SIG-M5 treated with dmso at 0.1 percent for 504 hours (cell line): ENCODE data around the gene SF3B4.
A peak's percentile ranks its signal among the peaks of the same experiment; 100 is the strongest.
"Not testable (repeated sequence)": the region's sequence is repeated elsewhere in the genome, so short reads cannot be mapped to it uniquely, and the experiment has no call there.

ENCODE experiments used
- DNase-seq: peaks from one replicate; lab custom pipeline; 2025; ENCODE audit not compliant: unreplicated experiment; lab: John Stamatoyannopoulos, UW

Gene SF3B4

DNA sequence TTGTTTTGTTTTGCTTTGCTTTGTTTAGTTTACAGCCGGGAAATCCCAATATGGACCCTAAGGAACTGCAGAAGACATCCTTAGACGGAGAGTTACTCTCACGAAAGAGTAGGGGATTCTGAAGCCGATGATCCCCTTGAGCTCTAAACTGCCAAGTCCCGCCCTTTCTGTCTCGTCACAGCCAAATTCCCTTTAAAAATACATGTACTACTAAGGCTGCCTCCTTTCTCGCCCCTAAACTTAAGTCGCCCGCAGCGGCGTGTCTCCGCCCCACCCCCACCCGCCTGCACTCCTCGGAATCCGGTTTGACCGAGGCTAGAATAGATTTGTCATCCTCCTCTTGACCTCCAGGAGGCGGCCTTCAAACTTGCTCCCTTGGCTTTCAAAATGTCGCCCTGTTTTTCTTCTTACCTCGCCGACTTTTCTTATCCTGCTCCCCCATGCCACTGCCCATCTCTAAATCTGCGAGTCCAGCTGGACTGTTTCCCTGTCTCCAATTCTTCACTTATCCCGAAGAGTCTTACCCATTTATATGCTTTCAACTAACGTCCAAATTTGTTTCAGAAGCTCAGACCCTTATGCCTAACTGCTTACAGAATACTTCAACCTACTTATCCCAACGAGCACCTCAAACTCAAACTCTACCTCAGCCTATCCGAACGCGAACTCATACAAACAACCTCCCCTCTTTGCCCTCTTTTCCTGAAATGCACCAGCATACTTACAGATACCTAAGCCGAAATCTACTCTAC is 39.2 kb downstream of the SF3B4 start:
- peak; percentile 99 for DNase-seq

DNA sequence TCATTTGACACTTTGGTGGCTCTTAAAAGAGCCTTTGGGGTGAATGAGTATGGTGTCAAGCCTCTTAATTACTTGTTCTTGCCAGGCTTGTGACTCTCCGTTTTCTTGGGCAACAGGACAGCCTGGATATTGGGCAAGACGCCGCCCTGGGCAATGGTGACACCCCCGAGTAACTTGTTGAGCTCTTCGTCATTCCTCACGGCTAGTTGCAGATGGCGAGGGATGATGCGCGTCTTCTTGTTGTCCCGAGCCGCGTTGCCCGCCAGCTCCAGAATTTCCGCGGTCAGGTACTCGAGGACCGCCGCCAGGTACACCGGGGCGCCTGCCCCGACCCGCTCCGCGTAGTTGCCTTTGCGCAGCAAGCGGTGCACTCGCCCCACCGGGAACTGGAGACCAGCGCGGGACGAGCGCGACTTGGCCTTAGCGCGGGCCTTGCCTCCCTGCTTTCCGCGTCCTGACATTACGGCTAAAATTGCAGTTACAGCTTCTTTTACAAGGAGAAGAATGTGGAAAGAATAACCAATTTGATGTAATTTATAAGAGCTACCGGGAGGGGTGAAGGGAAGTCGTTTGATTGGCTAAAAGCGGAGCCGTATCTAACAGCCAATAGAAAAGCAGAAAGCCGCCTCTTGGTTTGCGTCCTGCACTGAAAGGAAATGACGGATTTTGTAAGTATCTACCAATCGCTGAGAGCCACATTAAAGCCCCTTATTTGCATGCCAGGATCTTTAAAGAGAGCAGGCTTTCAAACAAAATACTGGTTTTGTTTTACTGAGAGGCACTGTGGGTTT is 40.0 kb downstream of the SF3B4 start:
- peak; percentile 100 for DNase-seq

DNA sequence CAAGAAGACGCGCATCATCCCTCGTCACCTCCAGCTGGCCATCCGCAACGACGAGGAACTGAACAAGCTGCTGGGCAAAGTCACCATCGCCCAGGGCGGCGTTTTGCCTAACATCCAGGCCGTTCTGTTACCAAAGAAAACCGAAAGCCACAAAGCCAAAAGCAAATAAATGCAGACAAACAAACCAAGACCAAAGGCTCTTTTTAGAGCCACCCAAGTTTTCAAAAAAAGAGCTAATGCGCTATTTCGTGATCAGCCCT is 40.5 kb downstream of the SF3B4 start:
- not testable (repeated sequence) for DNase-seq

DNA sequence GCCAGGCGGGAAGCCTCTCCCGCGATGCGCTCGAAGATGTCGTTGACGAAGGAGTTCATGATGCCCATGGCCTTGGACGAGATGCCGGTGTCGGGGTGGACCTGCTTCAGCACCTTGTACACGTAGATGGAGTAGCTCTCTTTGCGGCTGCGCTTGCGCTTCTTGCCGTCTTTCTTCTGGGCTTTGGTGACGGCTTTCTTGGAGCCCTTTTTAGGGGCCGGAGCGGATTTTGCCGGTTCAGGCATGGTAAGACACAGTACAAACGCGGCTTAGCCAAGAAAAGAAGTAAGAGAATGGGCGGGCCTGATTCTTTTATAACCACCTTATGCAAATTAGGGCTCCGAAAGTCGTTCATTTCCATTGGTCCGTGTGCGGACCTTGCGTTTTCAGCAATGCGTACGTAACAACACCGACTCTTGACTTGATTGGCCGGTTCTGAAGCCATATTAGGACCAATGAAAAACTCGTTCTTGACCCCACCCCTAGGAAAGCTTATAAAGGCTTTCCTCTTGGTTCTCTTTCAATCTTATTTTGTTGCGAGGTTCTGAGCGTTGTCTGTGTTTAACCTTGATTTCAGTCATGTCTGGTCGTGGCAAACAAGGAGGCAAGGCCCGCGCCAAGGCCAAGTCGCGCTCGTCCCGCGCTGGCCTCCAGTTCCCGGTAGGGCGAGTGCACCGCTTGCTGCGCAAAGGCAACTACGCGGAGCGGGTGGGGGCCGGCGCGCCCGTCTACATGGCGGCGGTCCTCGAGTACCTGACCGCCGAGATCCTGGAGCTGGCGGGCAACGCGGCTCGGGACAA is 41.0 kb downstream of the SF3B4 start:
- DNase-seq: peak; percentile 100

DNA sequence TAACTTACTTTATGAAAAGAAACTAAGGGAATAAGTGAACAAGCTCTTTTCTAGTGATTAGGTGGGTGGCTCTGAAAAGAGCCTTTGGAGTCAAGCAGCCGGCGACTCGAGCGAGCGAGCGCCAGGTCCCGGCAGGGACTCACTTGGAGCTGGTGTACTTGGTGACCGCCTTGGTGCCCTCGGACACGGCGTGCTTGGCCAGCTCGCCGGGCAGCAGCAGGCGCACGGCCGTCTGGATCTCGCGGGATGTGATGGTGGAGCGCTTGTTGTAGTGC is 41.5 kb downstream of the SF3B4 start:
- DNase-seq: not testable (repeated sequence)

DNA sequence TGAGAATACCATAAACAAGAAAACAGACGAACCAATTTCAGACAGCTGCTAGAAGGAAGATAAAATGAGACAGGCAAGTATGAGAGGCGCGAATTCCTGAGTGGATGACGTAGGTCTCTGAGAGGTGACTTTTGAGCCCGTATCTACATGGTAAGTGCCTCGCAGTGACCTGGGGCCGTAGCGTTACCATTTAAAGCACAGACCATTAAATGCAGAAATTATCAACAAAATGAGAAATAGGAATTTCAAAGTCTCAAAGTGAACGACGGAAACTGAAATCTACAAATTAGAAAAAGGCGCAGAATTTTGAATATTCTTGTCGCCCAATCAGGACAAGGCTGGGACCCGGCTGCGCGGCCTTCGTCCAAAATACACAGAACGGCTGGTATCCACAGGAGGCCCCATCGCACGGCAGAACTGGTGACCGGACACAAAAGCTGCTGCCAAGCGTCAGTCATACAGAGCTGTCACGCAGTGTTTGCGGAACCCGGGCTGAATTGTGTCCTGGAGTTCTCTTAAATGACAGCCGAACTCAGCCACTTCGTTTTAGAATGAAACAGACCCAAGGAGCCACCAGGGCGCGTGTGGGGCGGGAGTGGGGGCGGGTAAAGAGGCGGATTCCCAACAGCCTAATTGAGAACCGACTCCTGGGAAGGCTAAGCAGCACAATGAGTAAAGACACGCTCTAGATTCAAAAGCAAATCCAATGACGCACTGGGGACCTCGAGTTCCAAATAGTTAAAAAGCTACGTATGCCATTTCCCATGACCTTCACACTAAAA is 42.1 kb downstream of the SF3B4 start:
- DNase-seq: peak; percentile 94

DNA sequence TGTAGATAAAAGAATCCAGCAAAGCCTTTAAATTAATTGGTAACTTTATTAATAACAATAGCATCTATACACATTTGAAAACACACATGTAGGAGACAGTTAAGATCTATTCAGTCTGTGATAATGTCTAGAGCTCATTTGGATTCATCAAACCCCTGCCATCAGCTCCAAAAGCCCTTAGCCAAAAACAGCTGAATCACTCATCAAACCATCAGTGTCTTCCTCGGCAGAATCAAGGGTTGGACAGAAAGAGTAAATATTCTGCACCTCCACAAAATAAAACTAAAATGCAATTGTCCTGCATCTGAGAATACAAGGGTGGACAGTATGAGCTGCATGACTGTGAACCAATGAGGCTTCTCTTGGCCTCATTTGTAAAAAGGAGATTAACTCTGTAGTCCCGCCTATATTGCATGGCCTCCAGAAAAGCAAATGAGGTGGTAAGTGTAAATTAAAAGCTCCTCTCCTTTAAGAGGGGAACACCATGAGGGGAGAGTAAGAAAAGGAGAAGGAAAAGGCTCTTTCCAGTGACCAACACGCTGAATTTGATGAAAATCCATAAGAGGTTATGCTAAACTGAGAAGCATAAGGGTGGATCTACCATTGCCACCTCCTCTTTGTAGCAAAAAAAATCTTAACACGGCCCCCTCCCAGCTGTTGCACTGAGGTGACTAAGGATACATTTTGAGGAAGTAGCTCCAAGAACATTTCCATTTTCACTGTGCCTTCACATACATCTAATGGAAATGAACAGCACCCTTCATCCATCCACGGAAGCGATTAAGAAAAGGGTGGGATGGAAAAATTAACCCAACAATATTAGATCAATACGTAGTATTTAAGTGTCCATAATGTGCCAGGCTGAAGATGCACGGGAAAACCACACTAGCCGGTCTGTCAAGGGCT is 42.9 kb downstream of the SF3B4 start:
- peak; percentile 98 for DNase-seq

DNA sequence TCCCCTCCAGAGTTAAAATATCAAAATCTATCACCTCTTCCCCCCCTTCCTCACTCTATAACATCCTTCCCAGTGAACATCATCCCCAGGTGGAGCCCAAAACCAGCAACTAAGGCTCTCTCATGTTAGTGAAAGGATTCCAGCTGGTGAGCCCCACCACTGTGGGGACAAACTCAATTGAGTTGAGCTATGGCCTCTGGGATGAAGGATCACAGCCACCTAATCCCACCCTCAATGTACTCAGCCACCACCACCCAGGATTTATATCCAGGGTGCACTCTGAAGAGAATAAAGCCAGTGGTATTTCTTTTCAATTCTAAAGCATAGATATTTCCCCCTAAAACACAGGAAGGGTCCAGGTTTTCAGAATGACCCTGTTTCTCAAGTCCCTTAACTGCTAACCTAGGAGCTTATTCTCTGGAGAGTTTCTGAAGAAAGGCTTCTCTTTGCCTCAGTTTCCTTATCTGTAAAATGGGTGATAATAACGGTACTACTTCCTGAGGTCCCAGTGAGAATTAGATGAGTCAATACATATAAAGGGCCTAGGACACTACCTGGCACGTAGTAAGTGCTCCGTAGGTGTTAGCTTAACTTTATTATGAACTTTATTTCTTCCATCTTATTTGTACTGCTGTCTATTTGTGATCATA is 43.9 kb downstream of the SF3B4 start:
- no peak for DNase-seq

DNA sequence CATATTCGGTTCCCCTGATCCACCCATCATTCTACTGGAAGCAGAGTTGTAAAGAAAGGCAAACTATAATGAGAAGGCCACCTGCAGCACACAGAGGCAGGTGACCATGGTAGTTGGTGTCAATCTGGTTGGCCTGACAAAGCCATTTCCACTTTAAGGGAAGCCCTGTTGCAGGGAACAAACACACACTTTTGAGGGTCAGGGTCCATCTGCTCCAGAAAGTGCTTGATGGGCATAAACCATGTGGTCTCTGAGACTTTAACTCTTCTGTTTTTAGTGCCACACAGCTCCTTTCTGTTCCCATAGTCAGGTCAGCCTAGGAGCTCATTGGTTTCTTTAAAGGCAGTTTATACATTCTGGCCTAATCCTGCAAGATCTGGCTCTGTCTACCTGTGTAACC is 45.7 kb downstream of the SF3B4 start:
- DNase-seq: no peak

DNA sequence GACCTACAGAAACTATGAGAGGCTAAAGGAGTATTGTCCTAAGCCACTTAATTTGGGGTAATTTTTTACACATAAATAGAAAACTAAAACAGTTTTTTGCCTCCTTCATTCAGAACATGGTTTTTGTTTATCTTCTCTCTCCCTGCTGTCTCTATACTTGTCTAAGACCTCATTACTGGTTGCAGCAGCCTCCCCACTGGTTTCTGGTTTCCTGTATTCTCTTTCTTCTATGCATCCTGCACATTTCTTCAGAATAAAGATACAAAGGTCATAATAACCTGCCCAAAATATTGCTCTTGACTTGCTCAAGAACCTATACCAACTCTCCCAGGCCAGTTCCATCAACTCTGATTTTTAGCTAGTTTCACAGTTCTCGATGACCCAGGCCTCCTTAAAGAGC is 48.0 kb downstream of the SF3B4 start:
- DNase-seq: no peak

DNA sequence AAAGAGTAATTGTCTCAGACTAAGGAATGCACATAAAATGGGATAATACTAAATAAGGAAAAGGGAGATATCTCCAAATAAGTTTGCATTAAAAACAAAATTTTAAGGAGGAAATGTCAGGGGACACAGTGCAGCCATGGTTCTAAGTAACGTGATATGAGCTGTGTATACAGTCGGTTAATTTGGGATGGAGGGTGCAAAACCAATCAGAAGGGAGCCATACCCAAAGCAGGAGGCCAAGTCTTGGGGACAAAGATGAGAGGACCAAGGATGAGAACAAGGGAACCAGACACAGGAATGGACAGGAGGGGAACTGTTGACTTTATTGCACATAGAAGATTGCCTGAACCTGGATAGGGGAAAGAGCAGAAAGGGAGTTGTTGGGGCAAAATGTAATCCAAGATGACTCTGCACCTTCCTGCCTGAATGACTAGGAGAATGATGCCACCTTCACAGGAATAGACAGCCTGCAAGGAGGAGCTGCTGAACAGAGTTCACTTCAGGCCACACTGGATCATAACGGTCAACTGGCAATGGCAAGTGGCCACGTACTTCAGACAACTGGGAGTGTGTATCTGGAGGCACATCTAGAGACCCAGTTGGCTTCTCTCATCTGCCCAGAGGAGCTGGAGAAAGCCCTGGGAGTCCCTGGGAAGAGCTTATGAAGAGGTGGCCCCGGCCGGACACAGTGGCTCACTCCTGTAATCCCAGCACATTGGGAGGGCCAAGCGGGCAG is 50.2 kb downstream of the SF3B4 start:
- no peak for DNase-seq
